K562 treated with DMSO at 1 percent for 4 hours (cell line): Measurements from ENCODE around the gene PRAMEF4. TPM values are rescaled to one million over a fixed set of nuclear protein-coding genes. Genes with fewer than 3 reads are reported as not detected.

Experiments
- total RNA-seq: library from RNA; unstranded; fragments of 300-600 nt; gene quantifications from 2 replicates; pipeline ENCODE4 v1.2.3, GENCODE V29; 2022; ENCODE audit not compliant: insufficient read depth

PRAMEF4 gene
- not detected in 2 replicates for total RNA-seq

GRCh38 chr1:12886101-12886500 lies at the start of gene PRAMEF4:
TSS of gene PRAMEF4 (minus strand) at chr1:12886201. CDS start at chr1:12883394, 2,807 bp downstream.

GRCh38 chr1:12916310-12916709 lies 30.3 kb upstream of the PRAMEF4 start, which contains the start of gene PRAMEF7:
TSS of gene PRAMEF7 (plus strand) at chr1:12916610. CDS start at chr1:12917693, 1,083 bp downstream.

GRCh38 chr1:12898170-12898569 lies 12.2 kb upstream of the PRAMEF4 start, which contains the start of gene PRAMEF10:
TSS of gene PRAMEF10 (minus strand) at chr1:12898270. CDS start at chr1:12895847, 2,423 bp downstream.

GRCh38 chr1:12856786-12857185 lies 29.2 kb downstream of the PRAMEF4 start, which contains the start of gene PRAMEF2:
TSS of gene PRAMEF2 (plus strand) at chr1:12857086. CDS start at chr1:12859010, 1,924 bp downstream.

GRCh38 chr1:12848620-12849019 lies 37.4 kb downstream of the PRAMEF4 start, which contains the start of gene HNRNPCL1:
TSS of gene HNRNPCL1 (minus strand) at chr1:12848720. CDS start at chr1:12848289, 431 bp downstream.

GRCh38 chr1:12831310-12831709 lies 54.7 kb downstream of the PRAMEF4 start, which contains the start of gene PRAMEF11:
TSS of gene PRAMEF11 (minus strand) at chr1:12831410. CDS start at chr1:12828789, 2,621 bp downstream.

Other genes starting within 250 kb of the PRAMEF4 start
- gene AADACL4, start 242.1 kb downstream of the PRAMEF4 start, total RNA-seq: not detected in 2 replicates
- gene AADACL3, start 170.1 kb downstream of the PRAMEF4 start, total RNA-seq: not detected in 2 replicates
- 0.21 and 0.44 TPM in 2 replicates for gene CFAP107, start 140.0 kb downstream of the PRAMEF4 start, total RNA-seq
- gene PRAMEF12, start 112.5 kb downstream of the PRAMEF4 start, total RNA-seq: not detected in 2 replicates
- not detected in 2 replicates for gene PRAMEF1, start 94.8 kb downstream of the PRAMEF4 start, total RNA-seq
- not detected in 2 replicates for gene PRAMEF11, start 54.8 kb downstream of the PRAMEF4 start, total RNA-seq
- gene HNRNPCL1, start 37.5 kb downstream of the PRAMEF4 start, total RNA-seq: not detected in 2 replicates
- gene PRAMEF2, start 29.1 kb downstream of the PRAMEF4 start, total RNA-seq: not detected in 2 replicates
- gene PRAMEF10, start 12.1 kb upstream of the PRAMEF4 start, total RNA-seq: not detected in 2 replicates
- gene PRAMEF7, start 30.4 kb upstream of the PRAMEF4 start, total RNA-seq: not detected in 2 replicates
- not detected in 2 replicates for gene PRAMEF6, start 61.4 kb upstream of the PRAMEF4 start, total RNA-seq
- gene PRAMEF27, start 170.4 kb upstream of the PRAMEF4 start, total RNA-seq: not detected in 2 replicates
- not detected in 2 replicates for gene HNRNPCL3, start 174.6 kb upstream of the PRAMEF4 start, total RNA-seq
- not detected in 2 replicates for gene PRAMEF25, start 184.6 kb upstream of the PRAMEF4 start, total RNA-seq
- gene HNRNPCL2, start 230.7 kb upstream of the PRAMEF4 start, total RNA-seq: not detected in 2 replicates